HG03565 (cell line): ENCODE results near the gene KLF2.

ENCODE experiments used
- ATAC-seq: cut with Tn5 transposase; IDR thresholded peaks from one replicate; pipeline ENCODE4 v1.9.1; 2021; ENCODE audit warnings: mild to moderate bottlenecking, moderate library complexity; ENCODE audit not compliant: unreplicated experiment

Gene KLF2

GRCh38 chr19:16306728-16307402 lies 17.8 kb upstream of the KLF2 start:
- no peak for ATAC-seq

- ATAC-seq: no peak
Measured at GRCh38 chr19:16308081-16308480, 16.5 kb upstream of the KLF2 start.

- ATAC-seq: no peak
Measured at GRCh38 chr19:16309643-16310042, 15.0 kb upstream of the KLF2 start.

GRCh38 chr19:16315825-16316505 lies 8.7 kb upstream of the KLF2 start:
- ATAC-seq: no peak

- ATAC-seq: no peak
Measured at GRCh38 chr19:16316506-16316882, 8.1 kb upstream of the KLF2 start.

GRCh38 chr19:16319481-16319880 lies 5.1 kb upstream of the KLF2 start:
- ATAC-seq: no peak

- no peak for ATAC-seq
Measured at GRCh38 chr19:16320987-16321386, 3.6 kb upstream of the KLF2 start.

- no peak for ATAC-seq
Measured at GRCh38 chr19:16325161-16325527, 518 bp downstream of the KLF2 start.

- no peak for ATAC-seq
Measured at GRCh38 chr19:16325641-16326400, 1.2 kb downstream of the KLF2 start.

- ATAC-seq: no peak
Measured at GRCh38 chr19:16326401-16327168, 2.0 kb downstream of the KLF2 start.

- no peak for ATAC-seq
Measured at GRCh38 chr19:16327169-16327475, 2.5 kb downstream of the KLF2 start.

- ATAC-seq: no peak
Measured at GRCh38 chr19:16327501-16327900, 2.9 kb downstream of the KLF2 start.

GRCh38 chr19:16327911-16328823 lies 3.5 kb downstream of the KLF2 start:
- ATAC-seq: no peak

- no peak for ATAC-seq
Measured at GRCh38 chr19:16328824-16329482, 4.3 kb downstream of the KLF2 start.

GRCh38 chr19:16330368-16330801 lies 5.8 kb downstream of the KLF2 start:
- peak; percentile 43 for ATAC-seq

GRCh38 chr19:16330806-16331690 lies 6.4 kb downstream of the KLF2 start:
- ATAC-seq: no peak

- ATAC-seq: no peak
Measured at GRCh38 chr19:16333001-16333586, 8.5 kb downstream of the KLF2 start.

GRCh38 chr19:16334411-16334810 lies 9.8 kb downstream of the KLF2 start:
- no peak for ATAC-seq

GRCh38 chr19:16335226-16335625 lies 10.6 kb downstream of the KLF2 start:
- ATAC-seq: no peak
